SK-N-SH treated with all-trans-retinoic acid at 6 μM for 48 hours (cell line): ENCODE data around the gene VDAC1.

Experiments
- ATAC-seq: fragments of 200-7000 bp; cut with Tn5 transposase; 3 replicates; pipeline ENCODE4 v1.9.1; 2020; ENCODE audit warnings: mild to moderate bottlenecking, moderate library complexity
- ARNTL ChIP-seq: fragments of 450-650 bp; formaldehyde crosslinking; IDR thresholded peaks from 2 replicates; pipeline ENCODE4 v1.5.0; 2020; ENCODE audit warnings: low read depth, mild to moderate bottlenecking, moderate library complexity, borderline replicate concordance
- BACH2 ChIP-seq: fragments of 250-450 bp; sonication (Bioruptor Pico); IDR thresholded peaks from 2 replicates; pipeline ENCODE4 v1.9.0; 2021; ENCODE audit warnings: mild to moderate bottlenecking, borderline replicate concordance
- CREB5 ChIP-seq: fragments of 250-450 bp; sonication (Bioruptor Pico); IDR thresholded peaks from 2 replicates; pipeline ENCODE4 v1.5.1; 2020; ENCODE audit warnings: low read depth, mild to moderate bottlenecking, moderate library complexity
- CSDC2 ChIP-seq: fragments of 250-450 bp; sonication (Bioruptor Pico); IDR thresholded peaks from 2 replicates; pipeline ENCODE4 v1.5.0; 2020; ENCODE audit warnings: mild to moderate bottlenecking, moderate library complexity
- ESRRG ChIP-seq: fragments of 250-450 bp; sonication (Bioruptor Pico); IDR thresholded peaks from 2 replicates; pipeline ENCODE4 v1.6.1; 2021; ENCODE audit warnings: mild to moderate bottlenecking
- GLIS3 ChIP-seq: fragments of 250-450 bp; sonication (Bioruptor Pico); IDR thresholded peaks from 2 replicates; pipeline ENCODE4 v1.5.0; 2020; ENCODE audit warnings: mild to moderate bottlenecking, moderate library complexity
- ISL1 ChIP-seq: fragments of 250-450 bp; sonication (Bioruptor Pico); IDR thresholded peaks from 2 replicates; pipeline ENCODE4 v2.1.2; 2022; ENCODE audit warnings: mild to moderate bottlenecking, moderate library complexity
- OSR1 ChIP-seq: fragments of 250-450 bp; sonication (Bioruptor Pico); IDR thresholded peaks from 2 replicates; pipeline ENCODE4 v1.8.0; 2022; ENCODE audit warnings: moderate library complexity, mild to moderate bottlenecking, inconsistent platforms
- PATZ1 ChIP-seq: fragments of 250-450 bp; sonication (Bioruptor Pico); IDR thresholded peaks from 2 replicates; pipeline ENCODE4 v1.8.0; 2020; ENCODE audit warnings: mild to moderate bottlenecking, moderate library complexity, borderline replicate concordance
- POU6F1 ChIP-seq: fragments of 250-450 bp; sonication (Bioruptor Pico); IDR thresholded peaks from 2 replicates; pipeline ENCODE4 v1.8.0; 2021; ENCODE audit warnings: low read depth, mild to moderate bottlenecking, moderate library complexity, borderline replicate concordance
- PPARA ChIP-seq: fragments of 250-450 bp; sonication (Bioruptor Pico); IDR thresholded peaks from 2 replicates; pipeline ENCODE4 v1.5.0; 2020; ENCODE audit warnings: mild to moderate bottlenecking, borderline replicate concordance
- RARB ChIP-seq: fragments of 250-450 bp; sonication (Bioruptor Pico); IDR thresholded peaks from 2 replicates; pipeline ENCODE4 v1.8.0; 2021; ENCODE audit warnings: mild to moderate bottlenecking, moderate library complexity
- SNAI2 ChIP-seq: fragments of 250-450 bp; sonication (Bioruptor Pico); IDR thresholded peaks from 2 replicates; pipeline ENCODE4 v1.5.0; 2020; ENCODE audit warnings: mild to moderate bottlenecking, moderate library complexity
- TCF4 ChIP-seq: fragments of 250-450 bp; sonication (Bioruptor Pico); IDR thresholded peaks from 2 replicates; pipeline ENCODE4 v1.8.0; 2021; ENCODE audit warnings: mild to moderate bottlenecking, moderate library complexity, borderline replicate concordance
- TOX ChIP-seq: fragments of 250-450 bp; sonication (Bioruptor Pico); IDR thresholded peaks from 2 replicates; pipeline ENCODE4 v1.8.0; 2021; ENCODE audit warnings: mild to moderate bottlenecking, moderate library complexity, borderline replicate concordance
- TSHZ2 ChIP-seq: fragments of 250-450 bp; sonication (Bioruptor Pico); IDR thresholded peaks from 2 replicates; pipeline ENCODE4 v1.5.0; 2020; ENCODE audit warnings: mild to moderate bottlenecking, moderate library complexity
- ZC3H10 ChIP-seq: fragments of 250-450 bp; sonication (Bioruptor Pico); IDR thresholded peaks from 2 replicates; pipeline ENCODE4 v1.5.1; 2021; ENCODE audit warnings: mild to moderate bottlenecking, moderate library complexity
- ZFP3 ChIP-seq: fragments of 250-450 bp; sonication (Bioruptor Pico); IDR thresholded peaks from 2 replicates; pipeline ENCODE4 v1.5.0; 2020; ENCODE audit warnings: mild to moderate bottlenecking, moderate library complexity
- ZNF565 ChIP-seq: fragments of 450-650 bp; formaldehyde crosslinking; conservative IDR thresholded peaks from 2 replicates; pipeline ENCODE4 v1.5.0; 2020; ENCODE audit warnings: low read depth, mild to moderate bottlenecking, moderate library complexity
- ZNF70 ChIP-seq: fragments of 450-650 bp; formaldehyde crosslinking; IDR thresholded peaks from 2 replicates; pipeline ENCODE4 v1.5.0; 2020; ENCODE audit warnings: mild to moderate bottlenecking, moderate library complexity
- ZNF8 ChIP-seq: fragments of 450-650 bp; formaldehyde crosslinking; IDR thresholded peaks from 2 replicates; pipeline ENCODE4 v1.5.0; 2020; ENCODE audit warnings: mild to moderate bottlenecking, moderate library complexity
- TF ChIP-seq, protein P1 (sequence below): fragments of 250-450 bp; sonication (Bioruptor Pico); IDR thresholded peaks from 2 replicates; pipeline ENCODE4 v1.5.1; 2021; ENCODE audit warnings: mild to moderate bottlenecking, moderate library complexity

The VDAC1 gene

DNA sequence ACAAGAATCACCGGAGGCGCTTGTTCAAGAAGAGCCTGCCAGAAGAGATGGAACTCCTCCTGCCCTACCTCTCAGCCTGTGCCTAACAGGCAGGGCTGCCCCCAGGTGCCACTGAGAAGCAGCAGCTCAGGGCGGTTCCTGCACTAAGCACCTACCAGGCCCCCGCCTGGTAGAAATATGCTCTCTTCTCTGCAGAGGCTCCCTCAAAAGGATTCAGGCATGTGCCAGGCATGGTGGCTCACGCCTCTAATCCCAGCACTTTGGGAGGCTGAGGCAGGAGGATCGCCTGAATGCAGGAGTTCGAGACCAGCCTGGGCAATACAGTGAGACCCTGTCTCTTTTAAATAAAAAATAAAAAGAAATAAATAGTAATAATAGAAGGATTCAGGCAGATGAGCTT is 6.0 kb downstream of the VDAC1 start:
- ATAC-seq = no peak
- TF ChIP-seq GLIS3 (CRISPR knock-in tag) (no peak), ISL1 (CRISPR knock-in tag) (no peak), BACH2 (CRISPR knock-in tag) (no peak), ZNF70 (CRISPR knock-in tag) (no peak), CREB5 (CRISPR knock-in tag) (no peak), CSDC2 (CRISPR knock-in tag) (no peak), TCF4 (CRISPR knock-in tag) (no peak), ESRRG (CRISPR knock-in tag) (no peak), ZC3H10 (CRISPR knock-in tag) (no peak), ARNTL (CRISPR knock-in tag) (no peak), SNAI2 (CRISPR knock-in tag) (no peak), PPARA (CRISPR knock-in tag) (no peak), RARB (CRISPR knock-in tag) (no peak), PATZ1 (CRISPR knock-in tag) (no peak), ZNF8 (CRISPR knock-in tag) (no peak), TOX (CRISPR knock-in tag) (no peak)
- TF ChIP-seq, protein P1, sequence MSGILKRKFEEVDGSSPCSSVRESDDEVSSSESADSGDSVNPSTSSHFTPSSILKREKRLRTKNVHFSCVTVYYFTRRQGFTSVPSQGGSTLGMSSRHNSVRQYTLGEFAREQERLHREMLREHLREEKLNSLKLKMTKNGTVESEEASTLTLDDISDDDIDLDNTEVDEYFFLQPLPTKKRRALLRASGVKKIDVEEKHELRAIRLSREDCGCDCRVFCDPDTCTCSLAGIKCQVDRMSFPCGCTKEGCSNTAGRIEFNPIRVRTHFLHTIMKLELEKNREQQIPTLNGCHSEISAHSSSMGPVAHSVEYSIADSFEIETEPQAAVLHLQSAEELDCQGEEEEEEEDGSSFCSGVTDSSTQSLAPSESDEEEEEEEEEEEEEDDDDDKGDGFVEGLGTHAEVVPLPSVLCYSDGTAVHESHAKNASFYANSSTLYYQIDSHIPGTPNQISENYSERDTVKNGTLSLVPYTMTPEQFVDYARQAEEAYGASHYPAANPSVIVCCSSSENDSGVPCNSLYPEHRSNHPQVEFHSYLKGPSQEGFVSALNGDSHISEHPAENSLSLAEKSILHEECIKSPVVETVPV = no peak
- TF ChIP-seq, all 23 proteins: peak for 0

DNA sequence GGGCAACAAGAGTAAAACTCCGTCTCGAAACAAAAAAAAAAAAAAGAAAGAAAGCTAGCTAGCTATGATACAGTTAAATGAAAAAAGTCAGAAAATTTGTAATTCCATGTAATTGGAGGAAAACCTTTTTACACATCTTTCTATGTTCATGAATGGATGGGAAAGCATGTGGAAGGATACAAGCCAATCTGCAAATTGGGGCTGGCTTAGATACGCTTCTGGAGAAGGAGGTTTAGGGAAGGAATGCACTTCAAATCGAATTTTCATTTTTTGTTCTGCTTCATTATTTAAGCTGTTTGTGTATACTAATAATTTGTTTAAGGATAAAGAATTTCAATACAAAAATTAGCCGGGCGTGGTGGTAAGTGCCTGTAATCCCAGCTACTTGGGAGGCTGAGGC is 6.7 kb downstream of the VDAC1 start:
- no peak for ATAC-seq
- TF ChIP-seq TOX (CRISPR knock-in tag) = no peak
- no peak for TF ChIP-seq OSR1 (CRISPR knock-in tag)

DNA sequence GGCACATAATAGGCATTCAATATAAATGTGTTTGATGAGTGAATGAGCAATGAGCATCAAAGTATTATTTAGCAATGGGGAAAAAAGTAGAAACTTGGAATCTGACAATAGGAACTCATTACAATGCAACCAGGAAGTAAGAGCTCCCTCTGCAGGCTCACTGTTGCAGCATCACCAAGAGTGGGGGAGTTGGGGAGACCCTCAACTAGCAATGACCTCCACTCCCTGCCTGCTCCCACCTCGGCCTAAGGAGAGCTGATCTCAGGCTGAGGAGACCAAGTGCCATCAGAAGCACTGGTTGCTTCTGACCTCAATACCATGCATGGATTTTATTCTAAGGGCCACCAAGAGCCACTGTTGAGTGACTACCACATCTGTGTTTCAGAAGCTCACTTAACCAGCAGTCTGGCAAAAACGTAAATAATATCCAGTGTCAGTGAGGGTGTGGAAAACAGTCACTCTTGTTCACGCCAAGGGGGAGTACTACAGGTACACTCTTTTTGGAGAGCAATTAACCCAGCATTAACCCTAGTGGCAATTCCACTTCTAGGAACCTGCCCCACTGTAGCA is 8.0 kb downstream of the VDAC1 start:
- no peak for TF ChIP-seq ISL1 (CRISPR knock-in tag)
- no peak for TF ChIP-seq TCF4 (CRISPR knock-in tag)
- no peak for TF ChIP-seq SNAI2 (CRISPR knock-in tag)
- TF ChIP-seq ARNTL (CRISPR knock-in tag) = no peak
- TF ChIP-seq TOX (CRISPR knock-in tag) = no peak
- TF ChIP-seq ZC3H10 (CRISPR knock-in tag) = no peak
- no peak for TF ChIP-seq CSDC2 (CRISPR knock-in tag)
- no peak for TF ChIP-seq ZNF565 (CRISPR knock-in tag)
- no peak for TF ChIP-seq ZFP3
- no peak for TF ChIP-seq PPARA (CRISPR knock-in tag)
- ATAC-seq = peak; percentile 50

DNA sequence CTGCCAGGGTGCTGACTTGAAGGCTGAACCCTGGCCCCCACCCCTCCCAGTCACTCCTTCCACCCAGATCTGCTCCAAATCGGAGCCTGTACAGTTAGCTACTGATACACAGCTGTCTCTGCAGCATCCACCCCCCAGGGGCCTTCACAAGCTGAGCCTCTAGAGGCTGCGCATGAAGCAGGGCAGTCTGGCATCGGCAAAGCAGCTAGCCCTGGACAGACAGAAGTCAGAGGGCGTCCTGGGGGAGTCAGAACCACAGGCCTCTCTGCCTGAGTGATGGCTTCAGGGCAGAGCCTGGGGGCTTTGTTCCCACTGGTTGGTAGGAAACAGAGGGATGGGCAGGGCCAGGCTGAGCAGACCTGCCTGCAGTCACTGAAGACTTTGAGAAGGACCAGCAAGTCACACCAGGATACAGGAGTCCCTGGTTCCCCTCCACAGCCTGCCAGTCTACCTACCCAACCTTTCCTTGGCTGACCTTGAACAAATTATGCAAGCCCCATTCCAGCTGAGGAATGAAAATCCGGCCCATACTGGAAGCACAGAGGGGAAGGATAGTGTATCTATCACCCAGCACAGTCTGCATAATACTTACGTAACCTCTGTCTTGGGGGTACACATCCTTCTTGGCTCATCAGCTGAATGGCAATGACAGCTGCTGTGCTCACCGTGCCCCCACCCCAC is 8.8 kb downstream of the VDAC1 start:
- ATAC-seq = 0 out of 3 replicates have a peak, but pooled peaks have one; percentile 6
- TF ChIP-seq RARB (CRISPR knock-in tag) (no peak), SNAI2 (CRISPR knock-in tag) (no peak), ZNF70 (CRISPR knock-in tag) (no peak), TSHZ2 (CRISPR knock-in tag) (no peak), PPARA (CRISPR knock-in tag) (no peak), POU6F1 (CRISPR knock-in tag) (no peak), ARNTL (CRISPR knock-in tag) (no peak), TOX (CRISPR knock-in tag) (no peak), CSDC2 (CRISPR knock-in tag) (no peak), GLIS3 (CRISPR knock-in tag) (no peak)
- TF ChIP-seq, protein P1 = no peak
